Loucy (cell line): ENCODE measurements around the gene DNAJC5G.

Experiments used
- EZH2phosphoT487 ChIP-seq: fragments of 200-600 bp; IDR thresholded peaks from 2 replicates; pipeline ENCODE4 v1.6.1; 2018; ENCODE audit warnings: antibody characterized with exemption, mild to moderate bottlenecking, moderate library complexity, borderline replicate concordance
- TF ChIP-seq, protein P1 (sequence below): fragments of 200-600 bp; sonication (generic); conservative IDR thresholded peaks from 2 replicates; pipeline ENCODE4 v1.5.1; 2014; ENCODE audit warnings: mild to moderate bottlenecking, antibody characterized with exemption, low read length

DNA sequence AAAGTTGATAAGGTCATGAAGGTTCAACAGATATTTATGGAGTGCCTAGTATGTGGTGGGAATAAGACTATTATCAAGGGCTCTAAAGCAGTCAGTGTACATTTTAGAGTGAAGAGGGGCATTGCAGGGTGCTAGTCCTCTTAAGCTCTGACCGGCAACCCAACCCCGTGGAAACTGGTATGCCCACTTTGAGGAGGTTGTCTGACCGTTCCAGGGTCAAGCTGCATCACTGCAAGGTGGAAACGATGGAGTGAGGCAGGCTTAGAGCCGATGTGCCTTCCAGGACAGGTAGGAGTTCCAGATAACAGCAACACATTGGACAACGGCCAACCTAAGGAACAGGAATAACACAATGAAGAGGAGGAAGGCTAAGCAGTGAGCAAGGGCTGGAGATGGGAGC is 34.4 kb downstream of the DNAJC5G start:
- TF ChIP-seq, protein P1, sequence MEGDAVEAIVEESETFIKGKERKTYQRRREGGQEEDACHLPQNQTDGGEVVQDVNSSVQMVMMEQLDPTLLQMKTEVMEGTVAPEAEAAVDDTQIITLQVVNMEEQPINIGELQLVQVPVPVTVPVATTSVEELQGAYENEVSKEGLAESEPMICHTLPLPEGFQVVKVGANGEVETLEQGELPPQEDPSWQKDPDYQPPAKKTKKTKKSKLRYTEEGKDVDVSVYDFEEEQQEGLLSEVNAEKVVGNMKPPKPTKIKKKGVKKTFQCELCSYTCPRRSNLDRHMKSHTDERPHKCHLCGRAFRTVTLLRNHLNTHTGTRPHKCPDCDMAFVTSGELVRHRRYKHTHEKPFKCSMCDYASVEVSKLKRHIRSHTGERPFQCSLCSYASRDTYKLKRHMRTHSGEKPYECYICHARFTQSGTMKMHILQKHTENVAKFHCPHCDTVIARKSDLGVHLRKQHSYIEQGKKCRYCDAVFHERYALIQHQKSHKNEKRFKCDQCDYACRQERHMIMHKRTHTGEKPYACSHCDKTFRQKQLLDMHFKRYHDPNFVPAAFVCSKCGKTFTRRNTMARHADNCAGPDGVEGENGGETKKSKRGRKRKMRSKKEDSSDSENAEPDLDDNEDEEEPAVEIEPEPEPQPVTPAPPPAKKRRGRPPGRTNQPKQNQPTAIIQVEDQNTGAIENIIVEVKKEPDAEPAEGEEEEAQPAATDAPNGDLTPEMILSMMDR = no peak
- TF ChIP-seq EZH2phosphoT487 = no peak
